ENCODE results near the gene DCAF7.
A peak's percentile ranks its signal among the peaks of the same experiment; 100 is the strongest.

Gene DCAF7

GRCh38 chr17:63595132-63595531, 44.9 kb downstream of the DCAF7 start:
- DNase-seq: no peak

- DNase-seq: no peak
These were observed 46.7 kb downstream of the DCAF7 start for GRCh38 chr17:63596856-63597586.

- no peak for DNase-seq
These were observed 48.0 kb downstream of the DCAF7 start for GRCh38 chr17:63598281-63598680.

- peak; percentile 40 to 84 for DNase-seq
These were observed 50.5 kb downstream of the DCAF7 start, which contains the start of gene TACO1 for GRCh38 chr17:63600569-63601438. TSS of gene TACO1 (plus strand) at chr17:63600895. CDS start at chr17:63601084, 189 bp downstream.

GRCh38 chr17:63601439-63602371, 51.4 kb downstream of the DCAF7 start:
- DNase-seq: no peak

GRCh38 chr17:63609816-63610573, 59.7 kb downstream of the DCAF7 start:
- DNase-seq: no peak

GRCh38 chr17:63610854-63611253, 60.6 kb downstream of the DCAF7 start:
- DNase-seq: no peak

- no peak for DNase-seq
These were observed 61.1 kb downstream of the DCAF7 start for GRCh38 chr17:63611354-63611753.

- DNase-seq: no peak
These were observed 63.4 kb downstream of the DCAF7 start for GRCh38 chr17:63613663-63614062.

GRCh38 chr17:63621229-63621683, 71.0 kb downstream of the DCAF7 start:
- no peak for DNase-seq

GRCh38 chr17:63621684-63622573, 71.7 kb downstream of the DCAF7 start, which contains the start of gene MAP3K3:
TSS of gene MAP3K3 (plus strand) at chr17:63622417. CDS start at chr17:63622760, 343 bp downstream.
- DNase-seq: peak; percentile 100

- peak; percentile 38 to 54 for DNase-seq
These were observed 72.5 kb downstream of the DCAF7 start for GRCh38 chr17:63622574-63623390.

- no peak for DNase-seq
These were observed 73.7 kb downstream of the DCAF7 start for GRCh38 chr17:63623786-63624530.

- no peak for DNase-seq
These were observed 74.2 kb downstream of the DCAF7 start for GRCh38 chr17:63624531-63624880.

GRCh38 chr17:63626551-63627180, 76.4 kb downstream of the DCAF7 start:
- DNase-seq: no peak

GRCh38 chr17:63629627-63630026, 79.3 kb downstream of the DCAF7 start:
- no peak for DNase-seq

GRCh38 chr17:63631062-63631461, 80.8 kb downstream of the DCAF7 start:
- no peak for DNase-seq

- DNase-seq: no peak
These were observed 81.3 kb downstream of the DCAF7 start for GRCh38 chr17:63631626-63632025.

GRCh38 chr17:63633742-63634141, 83.5 kb downstream of the DCAF7 start:
- DNase-seq: no peak

Measured in NCI-H1930 (cell line).